HG03025 (cell line): ENCODE data around the gene CPOX.

ENCODE experiments used
- ATAC-seq: cut with Tn5 transposase; IDR thresholded peaks from one replicate; pipeline ENCODE4 v1.9.1; 2021; ENCODE audit warnings: mild to moderate bottlenecking, moderate library complexity; ENCODE audit not compliant: unreplicated experiment, low FRiP score

Gene CPOX

GRCh38 chr3:98545940-98546339 is 47.5 kb downstream of the CPOX start:
- ATAC-seq, result no peak

- no peak for ATAC-seq
Measured at GRCh38 chr3:98542623-98543022, 50.8 kb downstream of the CPOX start.

GRCh38 chr3:98541695-98542094 is 51.7 kb downstream of the CPOX start:
- no peak for ATAC-seq

GRCh38 chr3:98540346-98540745 is 53.1 kb downstream of the CPOX start:
- peak; percentile 37 for ATAC-seq

GRCh38 chr3:98536456-98537017 is 56.9 kb downstream of the CPOX start:
- peak; percentile 68 for ATAC-seq

- ATAC-seq, result no peak
Measured at GRCh38 chr3:98534734-98535133, 58.7 kb downstream of the CPOX start.

- ATAC-seq, result no peak
Measured at GRCh38 chr3:98534168-98534567, 59.2 kb downstream of the CPOX start.

- no peak for ATAC-seq
Measured at GRCh38 chr3:98532709-98533571, 60.5 kb downstream of the CPOX start.

- ATAC-seq, result no peak
Measured at GRCh38 chr3:98532275-98532637, 61.2 kb downstream of the CPOX start.

- peak; percentile 31 for ATAC-seq
Measured at GRCh38 chr3:98531622-98532274, 61.7 kb downstream of the CPOX start, which contains the start of gene GPR15. Gene GPR15, plus strand, starts transcription at chr3:98531978. Its CDS starts 56 bp downstream, at chr3:98532034.

GRCh38 chr3:98530676-98531075 is 62.7 kb downstream of the CPOX start:
- no peak for ATAC-seq

GRCh38 chr3:98529856-98530459 is 63.5 kb downstream of the CPOX start:
- no peak for ATAC-seq
